ENCODE results near the gene TMBIM1.
"Not testable (repeated sequence)": the region's sequence is repeated elsewhere in the genome, so short reads cannot be mapped to it uniquely, and the experiment has no call there.

TMBIM1 gene

DNA sequence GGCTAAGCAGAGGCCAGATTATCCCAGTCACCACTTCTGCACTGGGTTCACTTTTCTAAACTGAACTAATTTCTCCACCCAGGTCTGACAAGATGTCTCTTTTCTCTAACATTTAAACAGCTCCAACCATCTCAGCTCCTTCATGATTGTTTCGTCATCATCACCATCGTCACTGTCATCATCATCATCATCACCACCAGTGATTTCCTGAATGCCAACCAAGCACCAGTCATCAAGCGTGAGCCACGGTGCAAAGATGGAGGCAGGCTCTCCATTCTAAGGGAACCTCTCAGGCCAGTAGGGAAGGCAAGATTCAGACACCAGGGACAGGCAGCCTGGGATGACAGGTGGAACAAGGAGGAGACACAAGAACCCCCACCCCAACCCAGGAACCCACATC, 25.5 kb upstream of the TMBIM1 start:
- DNase-seq = no peak

DNA sequence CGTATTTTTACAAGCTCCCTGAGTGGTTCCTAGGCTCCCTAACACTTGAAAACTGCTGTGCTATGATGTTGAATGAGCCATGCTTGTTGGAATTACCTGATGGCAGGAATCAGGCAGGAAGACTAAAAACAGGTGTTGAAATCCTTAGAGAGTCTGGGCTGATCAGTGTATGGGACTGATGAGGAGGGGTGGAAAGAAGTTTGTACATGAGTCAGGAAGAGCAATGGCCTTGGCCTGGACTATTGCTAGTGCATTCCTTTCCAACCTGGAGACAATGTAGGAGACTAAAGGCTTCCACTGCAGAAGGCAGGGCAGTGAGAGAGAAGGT, 25.0 kb upstream of the TMBIM1 start:
- no peak for DNase-seq

DNA sequence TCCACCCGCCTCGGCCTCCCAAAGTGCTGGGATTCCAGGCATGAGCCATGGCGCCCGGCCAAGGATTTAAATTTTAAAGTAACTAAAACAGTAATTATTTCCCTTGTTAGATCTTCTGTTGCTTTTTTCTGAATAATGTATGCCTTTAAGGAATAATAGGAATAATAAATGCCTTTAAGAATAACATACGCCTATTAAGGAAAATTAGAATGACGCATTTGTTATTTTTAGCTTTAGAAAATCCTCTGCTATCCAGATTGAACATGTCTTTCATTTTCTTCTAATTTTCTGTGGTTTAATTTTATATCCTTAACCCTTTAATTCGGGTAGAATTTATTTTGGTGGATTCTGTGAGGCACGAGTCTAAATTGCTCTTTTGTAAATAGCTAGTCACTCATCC, 23.1 kb upstream of the TMBIM1 start:
- no peak for DNase-seq

DNA sequence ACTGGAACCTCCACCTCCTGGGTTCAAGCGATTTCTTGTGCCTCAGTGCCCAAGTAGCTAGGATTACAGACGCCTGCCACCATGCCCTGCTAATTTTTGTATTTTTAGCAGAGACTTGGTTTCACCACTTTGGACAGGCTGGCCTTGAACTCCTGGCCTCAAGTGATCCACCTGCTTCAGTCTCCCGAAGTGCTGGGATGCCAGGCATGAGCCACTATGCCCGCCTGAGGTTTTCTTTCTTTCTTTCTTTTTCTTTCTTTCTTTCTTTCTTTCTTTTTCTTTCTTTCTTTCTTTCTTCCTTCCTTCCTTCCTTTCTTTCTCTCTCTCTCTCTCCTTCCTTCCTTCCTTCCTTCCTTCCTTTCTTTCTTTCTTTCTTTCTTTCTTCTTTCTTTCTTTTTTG, 22.5 kb upstream of the TMBIM1 start:
- DNase-seq = not testable (repeated sequence)

DNA sequence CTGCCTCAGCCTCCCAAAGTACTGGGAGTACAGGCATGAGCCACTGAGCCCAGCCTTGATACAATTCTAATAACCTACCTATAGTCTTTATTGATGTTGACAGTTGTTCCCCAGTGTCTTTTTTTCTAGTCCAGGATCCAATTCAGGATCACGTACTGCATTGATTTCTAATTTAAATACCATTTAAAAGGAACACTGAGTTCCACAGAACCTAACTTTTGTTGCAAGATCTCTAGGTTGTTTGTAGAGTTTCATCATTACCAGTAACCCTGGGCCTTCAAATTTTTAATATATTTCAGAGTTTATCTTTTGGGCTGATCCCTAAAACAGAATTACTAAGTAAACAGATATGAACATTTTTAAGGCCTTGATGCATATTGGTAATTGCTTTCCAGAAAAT, 21.1 kb upstream of the TMBIM1 start:
- DNase-seq = no peak

DNA sequence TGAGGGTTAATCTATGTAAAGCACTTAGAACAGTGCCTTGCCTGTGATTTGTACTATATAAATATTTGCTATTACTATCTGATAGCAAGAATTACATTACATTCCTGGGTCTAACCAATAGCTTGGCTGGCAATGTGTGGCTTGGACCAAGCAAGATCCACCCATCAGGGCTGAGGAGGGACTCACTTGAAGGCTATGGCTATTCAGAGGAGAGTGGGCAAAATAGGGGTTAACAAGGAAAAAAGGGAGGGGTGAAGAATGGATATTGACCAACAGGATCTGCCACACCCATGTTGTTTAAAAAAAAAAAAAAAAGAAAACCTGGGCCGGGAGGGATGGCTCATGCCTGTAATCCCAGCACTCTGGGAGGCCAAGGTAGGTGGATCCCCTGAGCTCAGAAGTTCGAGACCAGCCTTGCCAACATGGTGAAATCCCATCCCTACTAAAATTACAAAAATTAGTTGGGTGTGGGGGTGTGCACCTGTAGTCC, 20.0 kb upstream of the TMBIM1 start:
- no peak for DNase-seq

DNA sequence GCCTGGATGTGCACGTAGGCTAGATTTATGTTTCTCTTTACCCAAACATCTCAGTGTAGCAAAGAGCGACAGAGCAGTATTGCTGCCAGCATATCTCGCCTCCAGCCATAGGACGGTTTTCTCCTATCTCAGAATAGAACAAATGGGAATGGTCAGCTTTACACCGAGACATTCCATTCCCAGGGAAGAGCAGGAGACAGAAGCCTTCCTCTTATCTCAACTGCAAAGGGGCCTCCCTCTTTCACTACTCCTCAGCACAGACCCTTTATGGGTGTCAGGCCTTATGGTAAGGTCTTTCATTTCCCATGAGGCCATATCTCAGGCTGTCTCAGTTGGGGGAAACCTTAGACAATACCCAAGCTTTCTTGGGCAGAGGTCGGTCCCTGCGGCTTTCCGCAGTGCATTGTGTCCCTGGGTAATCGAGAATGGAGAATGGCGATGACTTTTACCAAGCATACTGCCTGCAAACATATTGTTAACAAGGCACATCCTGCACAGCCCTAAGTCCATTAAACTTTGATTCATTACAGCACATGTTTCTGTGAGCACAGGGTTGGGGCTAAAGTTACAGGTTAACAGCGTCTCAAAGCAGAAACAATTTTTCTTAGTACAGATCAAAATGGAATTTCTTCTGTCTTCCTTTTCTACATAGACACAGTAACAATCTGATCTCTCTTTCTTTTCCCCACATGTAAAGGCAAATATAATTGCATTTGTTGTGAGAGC, 19.4 kb upstream of the TMBIM1 start:
- not testable (repeated sequence) for DNase-seq

DNA sequence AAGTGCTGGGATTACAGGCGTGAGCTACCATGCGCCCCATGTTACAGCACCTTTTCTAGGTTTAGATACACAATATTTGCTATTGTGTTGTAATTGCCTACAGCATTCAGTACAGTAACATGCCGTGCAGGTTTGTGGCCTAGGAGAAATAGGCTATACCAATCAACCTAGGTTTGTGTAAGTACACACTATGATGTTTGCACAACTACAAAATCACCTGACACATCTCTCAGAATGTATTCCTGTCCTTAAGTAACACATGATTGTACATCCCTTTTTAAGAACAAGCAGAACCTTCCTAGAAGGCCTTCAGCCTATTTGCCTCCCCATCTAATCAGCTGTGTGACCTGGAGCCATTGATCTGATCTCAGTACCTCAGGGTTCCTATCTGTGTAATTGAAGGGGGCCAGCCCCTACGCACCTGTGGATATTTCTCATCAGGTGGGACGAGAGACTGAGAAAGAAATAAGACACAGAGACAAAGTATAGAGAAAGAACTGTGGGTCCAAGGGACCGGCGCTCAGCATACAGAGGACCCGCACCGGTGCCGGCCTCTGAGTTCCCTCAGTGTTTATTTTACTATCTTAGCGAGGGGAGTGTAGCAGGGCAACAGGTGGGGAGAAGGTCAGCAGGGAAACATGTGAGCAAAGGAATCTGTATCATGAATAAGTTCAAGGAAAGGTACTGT, 18.7 kb upstream of the TMBIM1 start:
- no peak for DNase-seq

DNA sequence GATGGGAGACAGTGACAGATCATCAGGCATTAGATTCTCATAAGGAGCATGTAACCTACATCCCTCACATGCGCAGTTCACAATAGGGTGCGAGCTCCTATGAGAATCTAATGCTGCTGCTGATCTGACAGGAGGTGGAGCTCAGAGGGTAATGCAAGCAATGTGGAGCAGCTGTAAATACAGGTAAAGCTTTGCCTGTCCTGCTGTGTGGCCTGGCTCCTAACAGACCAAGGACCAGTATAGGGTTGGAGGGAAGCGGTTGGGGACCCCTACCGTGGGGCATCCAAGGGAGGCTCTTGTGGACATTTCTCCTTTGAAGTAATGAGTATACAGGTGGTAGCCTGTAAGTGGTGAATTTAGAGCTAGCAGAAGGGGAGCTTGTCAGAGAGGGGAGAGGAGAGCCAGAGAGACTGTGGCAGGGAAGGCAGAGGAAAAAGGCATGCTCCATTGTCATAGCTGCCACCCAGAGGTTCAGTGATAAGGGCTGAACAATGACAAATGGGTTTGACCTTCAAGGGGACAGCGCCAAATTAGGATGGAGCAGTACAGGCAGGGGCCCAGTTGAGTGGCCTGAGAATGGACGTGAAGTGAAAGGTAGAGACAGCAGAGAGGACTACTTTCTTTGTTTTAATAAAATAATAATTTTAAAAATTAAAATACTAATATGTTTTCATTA, 15.2 kb upstream of the TMBIM1 start:
- DNase-seq = no peak

DNA sequence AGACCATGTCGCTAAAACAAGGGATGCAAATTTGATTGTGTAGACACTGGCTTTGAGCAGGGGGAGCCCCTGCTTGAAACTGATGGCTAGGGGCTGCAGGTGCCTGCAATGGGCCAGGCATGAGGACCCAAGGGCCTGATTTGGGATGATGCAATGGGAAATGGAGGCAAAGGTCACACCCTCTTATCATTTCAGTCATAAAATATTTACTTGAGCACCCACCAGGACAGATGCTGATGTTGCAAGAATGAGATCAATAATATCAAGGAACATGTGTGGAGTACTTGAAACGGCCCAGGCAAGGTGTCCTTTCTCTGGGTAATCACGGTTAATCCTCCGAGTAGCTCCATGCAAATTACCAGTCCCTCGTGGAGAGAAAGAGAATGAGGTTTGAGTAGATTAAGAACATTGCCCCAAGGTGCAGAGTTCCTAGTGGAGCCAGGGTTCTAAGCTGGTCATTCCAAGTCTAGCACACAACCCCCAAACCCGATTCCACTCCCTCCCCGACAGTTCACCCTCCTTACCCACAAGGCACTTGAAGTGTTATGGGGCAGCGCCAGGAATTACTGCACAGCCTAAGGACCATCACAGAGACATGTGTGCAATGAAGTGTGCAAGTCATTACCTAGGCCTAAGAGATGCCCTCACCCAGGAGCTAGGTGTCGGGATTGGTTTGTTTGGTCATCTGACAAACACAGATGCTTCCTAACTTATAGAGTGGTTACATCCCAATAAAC, 14.0 kb upstream of the TMBIM1 start:
- no peak for DNase-seq

DNA sequence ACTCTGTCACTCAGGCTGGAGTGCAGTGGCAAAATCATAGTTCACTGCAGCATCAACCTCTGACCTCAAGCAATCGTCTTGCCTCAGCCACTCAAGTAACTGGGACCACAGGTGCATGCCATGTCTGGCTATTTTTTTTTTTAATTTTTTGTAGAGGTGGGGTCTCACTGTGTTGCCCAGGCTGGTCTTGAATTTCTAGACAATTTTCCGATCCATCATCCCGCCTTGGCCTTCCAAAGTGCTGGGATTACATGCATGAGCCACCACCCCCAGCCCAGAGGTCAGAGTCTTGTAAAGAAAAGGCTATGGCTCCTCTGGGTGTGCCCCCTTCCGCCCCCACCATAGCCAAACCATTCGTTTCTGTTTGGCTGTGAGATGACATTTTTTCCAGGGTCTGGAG, 13.1 kb upstream of the TMBIM1 start:
- no peak for DNase-seq

DNA sequence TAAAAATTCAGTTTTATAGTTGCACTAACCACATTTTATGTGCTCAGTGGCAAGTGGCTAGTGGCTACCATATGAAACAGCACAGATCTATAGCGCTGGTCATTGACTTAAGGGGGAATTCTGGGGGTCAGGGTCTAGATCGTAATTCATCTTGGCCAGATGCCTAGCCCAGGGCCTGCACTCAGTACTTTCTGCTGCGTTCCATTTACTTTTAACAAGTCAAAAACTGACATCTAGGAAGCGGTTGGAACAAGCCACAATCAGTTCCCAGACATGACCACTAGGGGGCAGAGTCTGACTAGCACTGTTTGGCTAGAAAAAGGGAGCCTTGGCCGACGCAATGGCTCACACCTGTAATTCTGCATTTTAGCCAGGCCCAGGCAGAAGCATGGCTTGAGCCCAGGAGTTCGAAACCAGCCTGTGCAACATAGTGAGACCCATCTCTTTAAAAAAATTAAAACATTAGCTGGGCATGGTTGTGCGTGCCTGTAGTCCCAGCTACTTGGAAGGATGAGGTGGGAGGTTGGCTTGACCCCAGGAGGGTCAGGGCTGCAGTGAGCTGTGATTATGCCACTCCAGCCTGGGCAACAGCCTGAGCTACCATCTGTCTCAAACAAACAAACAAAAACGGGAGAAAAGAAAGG, 9.0 kb upstream of the TMBIM1 start:
- peak; percentile 89 for DNase-seq

DNA sequence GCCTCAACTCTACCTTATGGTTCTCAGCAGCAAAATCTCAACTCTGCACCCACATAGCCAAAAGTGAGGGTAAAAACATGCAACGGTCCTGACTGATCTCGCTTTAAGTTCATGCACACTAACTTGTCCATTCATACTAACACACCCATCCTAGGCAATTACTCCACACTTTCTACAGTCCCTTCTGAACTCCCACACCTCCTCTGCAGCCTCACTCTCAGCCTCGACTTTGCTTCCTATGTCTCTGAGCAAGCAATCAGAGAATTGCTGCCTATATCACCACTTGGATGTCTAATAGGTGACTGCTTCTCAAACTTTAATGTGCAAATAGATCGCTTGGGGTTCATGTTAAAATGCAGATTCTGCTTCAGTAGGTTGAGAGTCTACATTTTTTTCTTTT, 7.8 kb upstream of the TMBIM1 start:
- no peak for DNase-seq

DNA sequence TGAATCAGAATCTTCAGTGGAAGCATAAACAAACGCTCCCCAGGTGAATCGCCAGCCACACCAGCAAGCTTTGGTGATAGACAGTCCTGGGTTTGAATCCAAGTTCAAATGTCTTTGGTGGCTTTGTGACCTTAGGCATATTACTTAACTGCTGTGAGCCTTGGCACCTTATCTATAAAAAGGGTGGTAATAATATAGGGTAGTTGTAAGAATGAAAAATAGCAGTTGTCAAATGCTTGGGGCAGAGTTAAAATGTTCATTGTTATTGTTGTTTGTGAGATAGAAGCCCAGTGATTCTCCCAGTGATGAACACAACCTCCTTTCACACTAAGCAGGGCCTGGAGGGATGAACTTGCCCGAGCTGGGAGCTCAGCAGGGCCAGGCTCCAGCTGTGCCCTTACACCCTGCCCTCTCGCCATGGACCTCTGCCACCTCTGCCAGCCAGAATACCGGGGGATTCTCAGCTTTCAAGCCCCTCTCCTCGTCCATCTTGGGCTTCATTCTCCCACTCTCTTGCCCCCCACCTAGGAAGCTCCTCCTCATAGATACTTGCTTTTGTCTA, 6.1 kb upstream of the TMBIM1 start:
- no peak for DNase-seq

DNA sequence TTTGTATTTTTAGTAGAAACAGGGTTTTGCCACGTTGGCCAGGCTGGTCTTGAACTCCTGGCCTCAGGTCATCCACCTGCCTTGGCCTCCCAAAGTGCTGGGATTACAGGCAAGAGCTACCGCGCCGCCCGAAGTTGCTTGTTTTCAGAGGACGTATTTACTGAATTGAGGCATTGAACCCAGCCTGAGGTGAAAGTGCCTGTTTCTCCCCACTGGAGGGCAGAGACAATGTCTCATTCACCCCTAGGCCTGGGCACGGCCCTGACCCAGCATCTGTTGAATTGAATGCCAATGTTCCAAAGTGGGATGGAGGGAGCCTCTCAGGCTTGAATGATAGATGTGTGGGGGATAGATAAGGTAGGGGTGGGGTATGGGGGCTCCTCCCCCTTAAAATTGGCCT, 4.5 kb upstream of the TMBIM1 start:
- DNase-seq = no peak

DNA sequence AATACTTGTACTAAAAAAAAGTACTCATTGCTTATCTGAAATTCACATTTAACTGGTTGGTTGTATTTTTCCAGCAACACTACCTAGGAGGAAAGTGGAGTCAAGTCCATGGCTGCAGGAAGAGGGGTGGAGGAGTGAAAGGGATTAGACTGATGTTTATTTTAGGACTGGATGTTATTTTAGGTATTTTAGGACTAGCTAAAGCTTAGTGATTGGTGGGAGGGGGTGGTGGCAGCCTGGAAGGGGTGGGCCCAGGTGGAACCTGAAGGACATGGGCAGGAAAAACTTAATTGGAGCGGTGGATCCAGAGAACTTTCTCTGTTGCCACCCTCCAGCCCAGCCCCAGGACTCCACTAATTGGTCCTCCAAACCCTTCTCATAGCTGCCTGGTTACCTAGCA, 3.9 kb upstream of the TMBIM1 start:
- DNase-seq = no peak

DNA sequence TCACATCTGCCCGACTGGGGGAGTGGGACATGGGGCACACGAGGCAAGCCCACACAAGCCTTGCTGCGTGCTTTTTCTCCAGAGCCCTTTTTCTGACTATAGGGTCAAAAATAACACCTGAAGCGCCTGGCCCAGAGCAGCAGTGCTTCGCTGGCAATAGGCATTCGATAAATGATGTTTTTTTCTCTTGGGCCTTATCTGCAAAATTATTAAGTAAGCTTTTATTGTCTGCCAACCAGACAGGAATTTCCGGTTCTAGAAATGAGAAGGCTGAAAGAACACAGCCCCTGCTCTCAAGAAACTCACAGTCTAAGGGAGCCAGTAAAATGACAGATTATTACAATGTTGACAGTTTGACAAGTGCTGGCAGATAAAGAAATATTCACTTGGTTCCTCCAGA, 2.7 kb upstream of the TMBIM1 start:
- peak; percentile 29 for DNase-seq

DNA sequence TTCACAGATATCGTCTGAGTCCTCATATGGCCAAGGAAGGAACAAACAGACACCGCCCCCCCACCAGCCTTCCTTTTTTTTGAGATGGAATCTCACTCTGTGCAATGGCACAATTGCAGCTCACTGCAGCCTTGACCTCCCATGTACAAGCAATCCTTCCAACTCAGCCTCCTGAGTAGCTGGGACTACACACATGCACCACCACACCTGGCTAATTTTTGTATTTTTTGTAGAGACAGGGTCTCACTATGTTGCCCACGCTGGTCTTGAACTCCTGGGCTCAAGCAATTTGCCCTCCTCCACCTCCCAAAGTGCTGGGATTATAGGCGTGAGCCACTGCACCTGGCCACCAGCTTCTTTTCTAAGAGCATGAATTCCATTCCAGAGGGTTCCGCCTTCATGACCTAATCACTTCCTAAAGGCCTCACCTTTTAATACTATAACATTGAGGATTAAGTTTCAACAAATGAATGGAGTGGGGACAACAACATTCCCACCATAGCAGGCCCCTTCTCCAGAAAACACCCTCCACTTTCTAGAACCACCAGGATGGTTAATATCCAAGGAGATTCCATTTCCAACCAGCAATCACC, 2.2 kb upstream of the TMBIM1 start:
- no peak for DNase-seq

DNA sequence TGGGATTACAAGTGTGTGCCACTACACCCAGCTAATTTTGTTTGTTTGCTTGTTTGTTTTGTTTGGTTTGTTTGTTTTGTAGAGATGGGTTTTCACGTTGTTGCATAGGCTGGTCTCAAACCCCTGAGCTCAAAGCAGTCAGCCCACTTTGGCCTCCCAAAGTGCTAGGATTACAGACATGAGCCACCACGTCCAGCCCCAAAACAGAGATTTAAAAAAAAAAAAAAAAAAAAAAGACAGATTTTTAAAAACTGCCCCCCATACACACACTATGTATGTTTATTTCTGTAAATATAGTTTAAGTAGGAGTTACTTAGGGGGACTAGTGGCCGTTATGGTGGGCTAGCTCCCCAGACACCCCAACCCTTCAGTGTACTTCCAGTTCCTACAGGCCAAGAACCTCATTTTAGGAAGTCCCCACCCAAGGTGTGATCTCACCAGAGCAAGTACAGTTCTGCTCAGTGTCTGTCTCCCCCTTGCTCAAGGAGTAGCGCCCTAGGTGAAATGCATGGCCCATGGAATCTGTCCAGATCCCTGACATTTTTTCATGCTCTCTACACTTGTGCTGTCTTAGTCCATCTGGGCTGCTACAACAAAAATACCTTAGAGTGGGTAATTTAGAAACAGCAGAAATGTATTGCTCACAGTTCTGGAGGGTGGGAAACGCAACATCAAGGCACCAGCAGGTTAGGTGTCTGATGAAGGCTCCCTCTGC, 1.6 kb upstream of the TMBIM1 start:
- DNase-seq = no peak

DNA sequence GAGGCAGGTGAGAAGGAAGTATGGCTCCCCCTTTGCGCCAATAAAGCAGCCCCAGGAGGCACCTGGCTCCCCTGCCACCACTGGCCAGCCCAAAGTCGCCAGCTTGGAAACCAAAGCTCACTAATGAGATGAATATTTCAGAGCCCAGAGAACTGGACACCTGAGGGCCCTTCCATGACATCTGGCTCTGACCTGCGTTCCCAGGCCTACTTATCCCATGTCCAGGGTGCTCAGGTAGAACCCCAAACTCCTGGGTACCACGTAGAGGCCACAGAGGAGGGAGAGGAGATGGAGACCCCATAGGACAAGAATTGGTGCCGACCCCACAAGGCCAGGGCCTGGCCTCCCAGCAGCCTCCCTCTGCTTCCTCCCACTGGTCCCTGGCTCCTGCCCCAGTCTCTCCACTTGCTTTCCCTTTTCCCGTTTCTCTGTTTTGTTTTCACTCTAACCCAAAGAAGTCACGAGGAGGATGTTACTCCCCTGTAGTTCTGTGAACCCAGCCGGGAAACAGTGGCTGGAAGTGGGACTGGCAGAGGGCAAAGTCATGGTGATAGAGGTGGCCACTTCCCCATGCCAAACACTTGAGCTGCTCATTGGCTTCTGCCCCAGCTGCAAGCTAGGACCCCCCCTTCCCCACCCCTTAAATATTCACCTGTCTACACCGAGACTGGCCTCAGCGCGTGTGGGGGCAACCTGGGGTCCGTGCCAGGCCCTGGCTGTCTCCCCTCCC, 820 bp downstream of the TMBIM1 start:
- DNase-seq = no peak

Data from CD4-positive, alpha-beta T cell treated with Interleukin-4 for 4 hours (primary cell).